Measurements from ENCODE around the gene ABTB2.

ABTB2 gene

DNA sequence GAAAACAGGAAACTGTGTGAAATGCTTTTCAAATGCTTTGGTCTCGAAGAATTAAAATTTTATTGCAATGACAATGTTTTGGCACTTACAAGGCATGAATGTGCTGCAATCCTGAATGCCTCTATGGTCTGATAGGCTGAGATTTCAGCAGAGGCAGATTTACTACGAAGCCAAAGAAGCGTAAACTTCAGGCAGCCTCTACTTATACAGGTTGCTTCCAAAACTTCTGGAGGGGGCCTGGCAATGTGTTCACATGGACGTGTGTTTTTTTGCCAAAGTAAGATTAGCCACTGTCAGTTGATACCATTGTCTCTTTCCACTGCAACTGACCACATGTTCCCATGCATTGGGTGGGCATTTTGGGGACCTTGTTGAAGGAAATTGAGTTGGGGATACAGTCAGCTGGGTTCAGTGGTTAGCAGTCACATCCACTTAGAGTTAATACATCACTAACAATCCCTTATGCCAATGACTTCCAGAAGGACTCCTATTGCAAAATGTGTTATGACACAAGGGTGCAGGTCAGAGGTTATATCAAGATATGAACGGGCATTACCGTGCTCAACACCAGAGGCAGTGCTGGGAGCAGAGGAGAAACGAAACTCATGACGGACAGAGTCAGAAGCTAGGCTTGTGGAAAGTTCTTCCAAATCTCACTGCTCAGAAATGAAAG lies 48.8 kb downstream of the ABTB2 start:
- DNase-seq (ENCODE audit: extremely low read depth, insufficient read length), result no peak
- Histone ChIP-seq H3K4me3 (replicated peaks; ENCODE audit: low read depth, low read length) (no peak overlapping the region), H3K36me3 (ENCODE audit: control insufficient read depth, insufficient read depth, low read length) (no peaks in the 10 kb centered on the region), H3K27me3 (replicated peaks; ENCODE audit: control insufficient read depth, insufficient read depth, low read length) (no peaks in the 10 kb centered on the region)
- TF ChIP-seq, protein P1, sequence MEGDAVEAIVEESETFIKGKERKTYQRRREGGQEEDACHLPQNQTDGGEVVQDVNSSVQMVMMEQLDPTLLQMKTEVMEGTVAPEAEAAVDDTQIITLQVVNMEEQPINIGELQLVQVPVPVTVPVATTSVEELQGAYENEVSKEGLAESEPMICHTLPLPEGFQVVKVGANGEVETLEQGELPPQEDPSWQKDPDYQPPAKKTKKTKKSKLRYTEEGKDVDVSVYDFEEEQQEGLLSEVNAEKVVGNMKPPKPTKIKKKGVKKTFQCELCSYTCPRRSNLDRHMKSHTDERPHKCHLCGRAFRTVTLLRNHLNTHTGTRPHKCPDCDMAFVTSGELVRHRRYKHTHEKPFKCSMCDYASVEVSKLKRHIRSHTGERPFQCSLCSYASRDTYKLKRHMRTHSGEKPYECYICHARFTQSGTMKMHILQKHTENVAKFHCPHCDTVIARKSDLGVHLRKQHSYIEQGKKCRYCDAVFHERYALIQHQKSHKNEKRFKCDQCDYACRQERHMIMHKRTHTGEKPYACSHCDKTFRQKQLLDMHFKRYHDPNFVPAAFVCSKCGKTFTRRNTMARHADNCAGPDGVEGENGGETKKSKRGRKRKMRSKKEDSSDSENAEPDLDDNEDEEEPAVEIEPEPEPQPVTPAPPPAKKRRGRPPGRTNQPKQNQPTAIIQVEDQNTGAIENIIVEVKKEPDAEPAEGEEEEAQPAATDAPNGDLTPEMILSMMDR (IDR thresholded peaks at IDR 0.05; ENCODE audit: insufficient read depth, low read length, poor library complexity, severe bottlenecking), result no peak

DNA sequence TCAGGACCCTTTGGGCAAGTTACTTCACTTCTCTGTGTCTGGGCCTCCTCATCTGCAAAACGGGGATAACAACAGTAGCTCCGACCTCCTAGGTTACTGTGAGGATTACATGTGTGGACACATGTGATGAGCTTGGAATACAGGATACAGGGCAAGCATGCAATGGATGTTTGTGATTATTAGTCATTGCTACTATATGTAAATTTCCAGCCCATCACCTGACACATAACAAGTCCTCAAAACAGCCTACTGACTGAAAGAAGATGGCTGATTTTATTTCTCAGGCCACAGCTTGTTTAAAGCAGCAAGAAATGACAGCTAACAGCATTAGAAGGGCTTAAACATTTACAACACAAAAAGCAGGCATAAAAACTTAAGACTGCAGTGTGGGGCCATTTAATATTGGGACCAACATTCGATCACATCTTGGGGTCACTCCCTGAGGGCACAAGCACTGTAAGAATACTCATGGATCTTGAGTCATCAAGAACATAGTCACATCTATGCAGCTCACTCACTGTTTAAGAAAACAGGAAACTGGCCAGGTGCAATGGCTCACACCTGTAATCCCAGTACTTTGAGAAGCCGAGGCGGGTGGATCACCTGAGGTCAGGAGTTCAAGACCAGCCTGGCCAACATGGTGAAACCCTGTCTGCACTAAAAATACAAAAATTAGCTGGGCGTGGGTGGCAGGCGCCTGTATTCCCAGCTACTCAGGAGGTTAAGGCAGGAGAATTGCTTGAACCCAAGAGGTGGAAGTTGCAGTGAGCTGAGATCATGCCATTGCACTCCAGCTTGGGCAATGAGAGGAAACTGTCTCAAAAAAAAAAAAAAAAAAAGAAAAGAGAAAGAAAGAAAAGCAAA lies 49.5 kb downstream of the ABTB2 start:
- TF ChIP-seq, protein P1 (IDR thresholded peaks at IDR 0.05; ENCODE audit: insufficient read depth, low read length, poor library complexity, severe bottlenecking), result no peak
- DNase-seq (ENCODE audit: extremely low read depth, insufficient read length), result no peak
- H3K36me3 ChIP-seq (ENCODE audit: control insufficient read depth, insufficient read depth, low read length), result no peaks in the 10 kb centered on the region
- H3K4me3 ChIP-seq (replicated peaks; ENCODE audit: low read depth, low read length), result no peak overlapping the region
- no peaks in the 10 kb centered on the region for H3K27me3 ChIP-seq (replicated peaks; ENCODE audit: control insufficient read depth, insufficient read depth, low read length)

DNA sequence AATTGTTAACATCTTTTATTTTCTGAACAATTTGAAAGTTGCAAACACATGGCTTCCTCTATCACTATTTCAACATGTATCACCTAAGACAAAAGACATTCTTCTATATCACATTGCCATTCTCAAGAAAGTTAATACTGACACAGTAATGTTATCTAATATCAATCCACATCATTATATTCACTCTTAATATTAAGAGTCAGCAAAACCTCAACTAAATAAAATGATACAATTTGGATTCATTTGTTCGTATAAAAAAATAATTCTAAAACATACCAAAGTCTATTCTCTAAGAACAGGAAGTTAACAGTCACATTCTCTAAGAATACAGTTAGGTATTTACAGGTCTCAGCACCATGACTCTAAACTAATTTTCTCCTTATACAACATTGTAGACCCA lies 52.0 kb downstream of the ABTB2 start:
- Histone ChIP-seq H3K27me3 (replicated peaks; ENCODE audit: control insufficient read depth, insufficient read depth, low read length) (no peaks in the 10 kb centered on the region), H3K36me3 (ENCODE audit: control insufficient read depth, insufficient read depth, low read length) (no peaks in the 10 kb centered on the region), H3K4me3 (replicated peaks; ENCODE audit: low read depth, low read length) (no peak overlapping the region)
- TF ChIP-seq, protein P1 (IDR thresholded peaks at IDR 0.05; ENCODE audit: insufficient read depth, low read length, poor library complexity, severe bottlenecking), result no peak
- no peak for DNase-seq (ENCODE audit: extremely low read depth, insufficient read length)

DNA sequence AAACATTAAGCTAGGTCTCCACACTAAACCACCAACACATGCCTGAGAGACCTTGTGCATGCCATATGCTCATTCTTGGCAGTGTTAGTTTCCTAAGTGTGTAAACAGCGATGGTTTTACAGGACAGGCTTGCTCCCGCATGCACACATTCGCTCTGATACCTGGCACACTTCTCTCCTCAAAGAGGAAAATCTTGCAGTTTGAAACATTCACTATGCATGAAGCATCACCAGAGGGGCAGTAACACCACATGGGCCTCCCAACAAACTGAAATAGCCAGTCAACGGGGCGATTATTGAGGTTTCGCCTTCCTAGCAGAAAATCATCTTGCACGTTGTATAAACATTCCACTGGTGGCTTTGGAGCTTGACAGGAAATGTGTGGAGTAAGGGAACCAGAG lies 52.6 kb downstream of the ABTB2 start:
- Histone ChIP-seq H3K27me3 (replicated peaks; ENCODE audit: control insufficient read depth, insufficient read depth, low read length) (no peaks in the 10 kb centered on the region), H3K4me3 (replicated peaks; ENCODE audit: low read depth, low read length) (no peak overlapping the region), H3K36me3 (ENCODE audit: control insufficient read depth, insufficient read depth, low read length) (no peaks in the 10 kb centered on the region)
- TF ChIP-seq, protein P1 (IDR thresholded peaks at IDR 0.05; ENCODE audit: insufficient read depth, low read length, poor library complexity, severe bottlenecking), result no peak
- no peak for DNase-seq (ENCODE audit: extremely low read depth, insufficient read length)

DNA sequence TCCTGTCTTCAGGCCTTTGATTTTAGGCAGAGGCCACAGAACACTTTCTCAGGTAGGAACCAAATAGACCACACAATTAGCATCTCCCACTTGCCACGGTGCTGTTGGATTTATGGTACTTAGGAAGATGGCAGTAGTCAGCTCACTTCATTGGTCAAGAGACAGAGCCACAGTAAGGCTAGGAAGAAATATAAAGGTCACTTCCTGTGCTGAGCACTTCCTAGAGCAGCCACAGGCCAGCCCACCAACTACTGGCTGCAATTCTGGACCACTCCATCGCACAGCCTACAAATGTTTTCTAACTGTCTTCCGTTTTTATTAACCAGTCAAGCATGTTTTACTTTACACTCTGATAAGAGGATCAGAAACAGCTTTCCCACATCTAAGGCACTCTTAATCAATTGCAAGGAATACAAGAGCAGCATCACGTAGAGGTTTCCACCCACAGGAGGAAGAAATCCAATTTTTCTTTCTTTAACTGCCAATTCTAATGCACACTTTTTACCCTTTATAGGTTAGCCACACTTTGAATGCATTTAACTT lies 54.7 kb downstream of the ABTB2 start:
- Histone ChIP-seq H3K36me3 (ENCODE audit: control insufficient read depth, insufficient read depth, low read length) (no peaks in the 10 kb centered on the region), H3K4me3 (replicated peaks; ENCODE audit: low read depth, low read length) (no peak overlapping the region), H3K27me3 (replicated peaks; ENCODE audit: control insufficient read depth, insufficient read depth, low read length) (no peaks in the 10 kb centered on the region)
- TF ChIP-seq, protein P1 (IDR thresholded peaks at IDR 0.05; ENCODE audit: insufficient read depth, low read length, poor library complexity, severe bottlenecking), result no peak
- DNase-seq (ENCODE audit: extremely low read depth, insufficient read length), result no peak

Measured in GM06990 (cell line).